ENCODE results near the gene NPPB. TPM values are rescaled to one million over a fixed set of nuclear protein-coding genes. Genes with fewer than 3 reads are reported as not detected.
A peak's percentile ranks its signal among the peaks of the same experiment; 100 is the strongest.

The NPPB gene
- total and polyA plus RNA-seq, 9 of the 15 experiments (the other 6 are each of a cell fraction or from before 2014, with no cell fraction given), result not detected

DNA sequence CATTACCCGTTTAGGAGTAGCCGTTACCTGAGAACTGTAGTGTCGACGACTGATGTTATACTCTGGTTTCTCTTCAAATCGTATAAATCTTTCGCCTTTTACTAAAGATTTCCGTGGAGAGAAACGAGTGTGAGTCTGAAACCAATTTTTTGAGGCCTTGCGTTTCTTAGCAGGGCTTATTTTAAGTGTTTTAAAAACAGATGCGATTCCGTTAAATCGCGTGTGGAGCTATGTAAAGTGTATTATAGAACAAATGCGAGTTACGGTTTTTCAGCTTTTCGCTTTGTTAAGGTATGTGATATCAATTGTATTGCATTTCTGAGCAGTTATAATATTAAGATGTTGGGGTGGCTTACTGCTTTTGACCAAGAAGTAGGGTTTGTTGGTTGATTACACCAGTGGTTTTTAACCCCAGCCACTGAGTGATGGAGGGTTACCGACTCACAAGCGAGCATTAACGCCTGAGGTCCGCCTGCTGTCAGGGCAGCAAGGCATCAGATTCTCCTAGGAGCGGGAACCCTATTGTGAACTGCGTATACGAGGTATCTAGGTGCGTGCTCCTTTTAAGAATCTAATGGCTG, 49.4 kb upstream of the NPPB start (continued):
- TF ChIP-seq DPF2 (IDR thresholded peaks at IDR 0.05), result peak; percentile 75
- peak; percentile 84 to 89 for TF ChIP-seq TBL1XR1 (IDR thresholded peaks at IDR 0.05; ENCODE audit: low read length in 2 of 2)
- TF ChIP-seq ZNF133 (CRISPR knock-in tag; IDR thresholded peaks at IDR 0.05), result no peak
- TF ChIP-seq KDM1A (IDR thresholded peaks at IDR 0.05), result peak; percentile 79 to 81
- peak; percentile 84 for TF ChIP-seq EHMT2 (IDR thresholded peaks at IDR 0.05)
- TF ChIP-seq, protein P1, sequence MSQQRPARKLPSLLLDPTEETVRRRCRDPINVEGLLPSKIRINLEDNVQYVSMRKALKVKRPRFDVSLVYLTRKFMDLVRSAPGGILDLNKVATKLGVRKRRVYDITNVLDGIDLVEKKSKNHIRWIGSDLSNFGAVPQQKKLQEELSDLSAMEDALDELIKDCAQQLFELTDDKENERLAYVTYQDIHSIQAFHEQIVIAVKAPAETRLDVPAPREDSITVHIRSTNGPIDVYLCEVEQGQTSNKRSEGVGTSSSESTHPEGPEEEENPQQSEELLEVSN (IDR thresholded peaks at IDR 0.05; ENCODE audit: borderline replicate concordance in 1 of 2, extremely low read depth in 1 of 2, insufficient read depth in 1 of 2, insufficient read length in 1 of 2, low read depth in 1 of 2, low read length in 1 of 2, poor library complexity in 1 of 2, severe bottlenecking in 1 of 2), result peak; percentile 32 to 79
- TF ChIP-seq, protein P2, sequence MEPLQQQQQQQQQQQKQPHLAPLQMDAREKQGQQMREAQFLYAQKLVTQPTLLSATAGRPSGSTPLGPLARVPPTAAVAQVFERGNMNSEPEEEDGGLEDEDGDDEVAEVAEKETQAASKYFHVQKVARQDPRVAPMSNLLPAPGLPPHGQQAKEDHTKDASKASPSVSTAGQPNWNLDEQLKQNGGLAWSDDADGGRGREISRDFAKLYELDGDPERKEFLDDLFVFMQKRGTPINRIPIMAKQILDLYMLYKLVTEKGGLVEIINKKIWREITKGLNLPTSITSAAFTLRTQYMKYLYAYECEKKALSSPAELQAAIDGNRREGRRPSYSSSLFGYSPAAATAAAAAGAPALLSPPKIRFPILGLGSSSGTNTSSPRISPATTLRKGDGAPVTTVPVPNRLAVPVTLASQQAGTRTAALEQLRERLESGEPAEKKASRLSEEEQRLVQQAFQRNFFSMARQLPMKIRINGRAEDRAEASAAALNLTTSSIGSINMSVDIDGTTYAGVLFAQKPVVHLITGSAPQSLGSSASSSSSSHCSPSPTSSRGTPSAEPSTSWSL (CRISPR knock-in tag; IDR thresholded peaks at IDR 0.05; ENCODE audit: borderline replicate concordance), result peak; percentile 86; the same call in 1 of the 2 replicates
- TF ChIP-seq MAFG (tag; conservative IDR thresholded peaks at IDR 0.05), result no peak
- TF ChIP-seq NFIC (IDR thresholded peaks at IDR 0.05), result peak; percentile 88
- TF ChIP-seq ZNF3 (CRISPR knock-in tag; IDR thresholded peaks at IDR 0.05), result peak; percentile 99
- peak; percentile 5; the same call in 1 of the 2 replicates for TF ChIP-seq PHB2 (IDR thresholded peaks at IDR 0.05; ENCODE audit: low read depth)
- TF ChIP-seq ZNF274 (IDR thresholded peaks at IDR 0.05; ENCODE audit: borderline replicate concordance, low read depth, low read length), result peak; percentile 77; the same call in 1 of the 2 replicates
- no peak; the same call in 1 of the 2 replicates for TF ChIP-seq KAT7 (CRISPR knock-in tag; IDR thresholded peaks at IDR 0.05; ENCODE audit: borderline replicate concordance)
- TF ChIP-seq ZFP1 (CRISPR knock-in tag; IDR thresholded peaks at IDR 0.05), result peak; percentile 90
- TF ChIP-seq HEY1 (CRISPR knock-in tag; IDR thresholded peaks at IDR 0.05; ENCODE audit: borderline replicate concordance), result peak; percentile 86
- peak; percentile 25; the same call in 1 of the 2 replicates for TF ChIP-seq MTA1 (IDR thresholded peaks at IDR 0.05; ENCODE audit: borderline replicate concordance)
- peak; percentile 100 for TF ChIP-seq PML (IDR thresholded peaks at IDR 0.05; ENCODE audit: low read length)
- TF ChIP-seq CC2D1A (IDR thresholded peaks at IDR 0.05), result peak; percentile 46; the same call in 1 of the 2 replicates
- peak; percentile 81; the same call in 1 of the 2 replicates for TF ChIP-seq ZNF644 (tag; IDR thresholded peaks at IDR 0.05; ENCODE audit: low read depth)
- peak; percentile 83 for TF ChIP-seq KLF13 (tag; IDR thresholded peaks at IDR 0.05; ENCODE audit: borderline replicate concordance, low read depth)
- TF ChIP-seq TARDBP (IDR thresholded peaks at IDR 0.05), result peak; percentile 64; the same call in 1 of the 2 replicates
- TF ChIP-seq, protein P3, sequence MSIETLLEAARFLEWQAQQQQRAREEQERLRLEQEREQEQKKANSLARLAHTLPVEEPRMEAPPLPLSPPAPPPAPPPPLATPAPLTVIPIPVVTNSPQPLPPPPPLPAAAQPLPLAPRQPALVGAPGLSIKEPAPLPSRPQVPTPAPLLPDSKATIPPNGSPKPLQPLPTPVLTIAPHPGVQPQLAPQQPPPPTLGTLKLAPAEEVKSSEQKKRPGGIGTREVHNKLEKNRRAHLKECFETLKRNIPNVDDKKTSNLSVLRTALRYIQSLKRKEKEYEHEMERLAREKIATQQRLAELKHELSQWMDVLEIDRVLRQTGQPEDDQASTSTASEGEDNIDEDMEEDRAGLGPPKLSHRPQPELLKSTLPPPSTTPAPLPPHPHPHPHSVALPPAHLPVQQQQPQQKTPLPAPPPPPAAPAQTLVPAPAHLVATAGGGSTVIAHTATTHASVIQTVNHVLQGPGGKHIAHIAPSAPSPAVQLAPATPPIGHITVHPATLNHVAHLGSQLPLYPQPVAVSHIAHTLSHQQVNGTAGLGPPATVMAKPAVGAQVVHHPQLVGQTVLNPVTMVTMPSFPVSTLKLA (conservative IDR thresholded peaks at IDR 0.05), result peak; percentile 60 to 62
- peak; percentile 71 for TF ChIP-seq SNIP1 (IDR thresholded peaks at IDR 0.05; ENCODE audit: low read depth)
- TF ChIP-seq, protein P4, sequence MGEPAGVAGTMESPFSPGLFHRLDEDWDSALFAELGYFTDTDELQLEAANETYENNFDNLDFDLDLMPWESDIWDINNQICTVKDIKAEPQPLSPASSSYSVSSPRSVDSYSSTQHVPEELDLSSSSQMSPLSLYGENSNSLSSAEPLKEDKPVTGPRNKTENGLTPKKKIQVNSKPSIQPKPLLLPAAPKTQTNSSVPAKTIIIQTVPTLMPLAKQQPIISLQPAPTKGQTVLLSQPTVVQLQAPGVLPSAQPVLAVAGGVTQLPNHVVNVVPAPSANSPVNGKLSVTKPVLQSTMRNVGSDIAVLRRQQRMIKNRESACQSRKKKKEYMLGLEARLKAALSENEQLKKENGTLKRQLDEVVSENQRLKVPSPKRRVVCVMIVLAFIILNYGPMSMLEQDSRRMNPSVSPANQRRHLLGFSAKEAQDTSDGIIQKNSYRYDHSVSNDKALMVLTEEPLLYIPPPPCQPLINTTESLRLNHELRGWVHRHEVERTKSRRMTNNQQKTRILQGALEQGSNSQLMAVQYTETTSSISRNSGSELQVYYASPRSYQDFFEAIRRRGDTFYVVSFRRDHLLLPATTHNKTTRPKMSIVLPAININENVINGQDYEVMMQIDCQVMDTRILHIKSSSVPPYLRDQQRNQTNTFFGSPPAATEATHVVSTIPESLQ (CRISPR knock-in tag; IDR thresholded peaks at IDR 0.05), result peak; percentile 54

Data from K562 (cell line).